Measurements from ENCODE around the gene SERPING1.

GRCh38 chr11:57637626-57638004 is 40.1 kb downstream of the SERPING1 start:
- TF ChIP-seq POLR2A (IDR thresholded peaks at IDR 0.05) (no peak), POLR2AphosphoS5 (IDR thresholded peaks at IDR 0.05) (no peak)
- TF ChIP-seq, protein P1, sequence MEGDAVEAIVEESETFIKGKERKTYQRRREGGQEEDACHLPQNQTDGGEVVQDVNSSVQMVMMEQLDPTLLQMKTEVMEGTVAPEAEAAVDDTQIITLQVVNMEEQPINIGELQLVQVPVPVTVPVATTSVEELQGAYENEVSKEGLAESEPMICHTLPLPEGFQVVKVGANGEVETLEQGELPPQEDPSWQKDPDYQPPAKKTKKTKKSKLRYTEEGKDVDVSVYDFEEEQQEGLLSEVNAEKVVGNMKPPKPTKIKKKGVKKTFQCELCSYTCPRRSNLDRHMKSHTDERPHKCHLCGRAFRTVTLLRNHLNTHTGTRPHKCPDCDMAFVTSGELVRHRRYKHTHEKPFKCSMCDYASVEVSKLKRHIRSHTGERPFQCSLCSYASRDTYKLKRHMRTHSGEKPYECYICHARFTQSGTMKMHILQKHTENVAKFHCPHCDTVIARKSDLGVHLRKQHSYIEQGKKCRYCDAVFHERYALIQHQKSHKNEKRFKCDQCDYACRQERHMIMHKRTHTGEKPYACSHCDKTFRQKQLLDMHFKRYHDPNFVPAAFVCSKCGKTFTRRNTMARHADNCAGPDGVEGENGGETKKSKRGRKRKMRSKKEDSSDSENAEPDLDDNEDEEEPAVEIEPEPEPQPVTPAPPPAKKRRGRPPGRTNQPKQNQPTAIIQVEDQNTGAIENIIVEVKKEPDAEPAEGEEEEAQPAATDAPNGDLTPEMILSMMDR (IDR thresholded peaks at IDR 0.05): no peak
